Nephron (organoid): ENCODE measurements around the gene MAPK14.

ENCODE experiments used
- H3K27ac Mint-ChIP-seq, 3 experiments: 2 replicates each; pipeline ENCODE4 v1.8.0; 2020; ENCODE audit warnings: mixed read lengths in 3 of 3, mild to moderate bottlenecking in 2 of 3, moderate library complexity in 1 of 3
- H3K27me3 Mint-ChIP-seq: 2 replicates; pipeline ENCODE4 v1.8.0; 2021; ENCODE audit warnings: low read depth, mild to moderate bottlenecking, moderate library complexity, mixed read lengths
- H3K36me3 Mint-ChIP-seq: 2 replicates; pipeline ENCODE4 v1.8.0; 2020; ENCODE audit warnings: low read depth, mixed read lengths
- H3K4me1 Mint-ChIP-seq: 2 replicates; pipeline ENCODE4 v1.8.0; 2020; ENCODE audit warnings: mixed read lengths
- H3K4me3 Mint-ChIP-seq, 3 experiments: 2 replicates each; pipeline ENCODE4 v1.8.0; 2020; ENCODE audit warnings: mild to moderate bottlenecking in 3 of 3, mixed read lengths in 3 of 3, moderate library complexity in 2 of 3
- H3K9me3 Mint-ChIP-seq: 2 replicates; pipeline ENCODE4 v1.8.0; 2020; ENCODE audit warnings: mixed read lengths
- TF ChIP-seq, protein P1 (sequence below), 3 experiments: fragments of 200-600 bp; sonication (generic); IDR thresholded peaks; one replicate each; pipeline ENCODE4 v1.5.0; 2021; ENCODE audit warnings: antibody characterized with exemption in 3 of 3; ENCODE audit not compliant: unreplicated experiment in 3 of 3

The MAPK14 gene

DNA sequence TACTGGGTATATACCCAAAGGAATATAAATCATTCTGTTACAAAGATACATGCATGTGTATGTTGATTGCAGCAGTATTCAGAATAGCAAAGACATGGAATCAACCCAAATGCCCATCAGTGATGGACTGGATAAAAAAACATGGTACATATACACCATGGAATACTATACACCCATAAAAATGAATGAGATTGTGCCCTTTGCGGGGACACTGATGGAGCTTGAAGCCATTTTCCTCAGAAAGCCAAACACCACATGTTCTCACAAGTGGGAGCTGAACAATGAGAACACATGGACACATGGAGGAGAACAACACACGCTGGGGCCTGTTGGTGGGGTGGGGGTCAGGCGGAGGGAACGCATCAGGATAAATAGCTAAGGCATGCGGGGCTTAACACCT lies 61.4 kb downstream of the MAPK14 start:
- H3K4me3 Mint-ChIP-seq = no peak overlapping the region
- H3K27ac Mint-ChIP-seq = no peak overlapping the region
- H3K27me3 Mint-ChIP-seq = no peaks in the 10 kb centered on the region
- H3K36me3 Mint-ChIP-seq = peaks cover 56% of the 10 kb centered on the region
- TF ChIP-seq, protein P1, sequence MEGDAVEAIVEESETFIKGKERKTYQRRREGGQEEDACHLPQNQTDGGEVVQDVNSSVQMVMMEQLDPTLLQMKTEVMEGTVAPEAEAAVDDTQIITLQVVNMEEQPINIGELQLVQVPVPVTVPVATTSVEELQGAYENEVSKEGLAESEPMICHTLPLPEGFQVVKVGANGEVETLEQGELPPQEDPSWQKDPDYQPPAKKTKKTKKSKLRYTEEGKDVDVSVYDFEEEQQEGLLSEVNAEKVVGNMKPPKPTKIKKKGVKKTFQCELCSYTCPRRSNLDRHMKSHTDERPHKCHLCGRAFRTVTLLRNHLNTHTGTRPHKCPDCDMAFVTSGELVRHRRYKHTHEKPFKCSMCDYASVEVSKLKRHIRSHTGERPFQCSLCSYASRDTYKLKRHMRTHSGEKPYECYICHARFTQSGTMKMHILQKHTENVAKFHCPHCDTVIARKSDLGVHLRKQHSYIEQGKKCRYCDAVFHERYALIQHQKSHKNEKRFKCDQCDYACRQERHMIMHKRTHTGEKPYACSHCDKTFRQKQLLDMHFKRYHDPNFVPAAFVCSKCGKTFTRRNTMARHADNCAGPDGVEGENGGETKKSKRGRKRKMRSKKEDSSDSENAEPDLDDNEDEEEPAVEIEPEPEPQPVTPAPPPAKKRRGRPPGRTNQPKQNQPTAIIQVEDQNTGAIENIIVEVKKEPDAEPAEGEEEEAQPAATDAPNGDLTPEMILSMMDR (IDR thresholded peaks at IDR 0.05; ENCODE audit: unreplicated experiment in 3 of 3) = no peak
- peaks cover 36% of the 10 kb centered on the region for H3K9me3 Mint-ChIP-seq
- H3K4me1 Mint-ChIP-seq = no peaks in the 10 kb centered on the region

DNA sequence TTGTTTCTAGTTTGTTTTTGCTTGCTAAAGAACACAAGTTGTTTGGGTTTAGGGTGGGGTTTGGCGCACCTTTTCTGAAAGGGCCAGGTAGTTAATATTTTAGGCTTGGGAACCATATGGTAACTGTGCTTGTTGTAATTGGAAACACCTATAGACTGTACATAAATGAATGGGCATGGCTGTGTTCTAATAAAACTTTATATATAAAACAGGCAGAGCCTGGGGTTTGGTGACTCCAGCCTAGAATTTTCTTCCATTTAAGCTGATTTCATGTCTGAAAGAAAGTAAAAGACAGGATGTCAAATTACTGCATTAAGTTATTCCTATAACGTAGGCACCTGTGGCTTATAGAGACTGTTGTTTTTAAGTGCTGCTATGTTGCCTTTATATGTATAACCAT lies 66.6 kb downstream of the MAPK14 start:
- TF ChIP-seq, protein P1 (IDR thresholded peaks at IDR 0.05; ENCODE audit: unreplicated experiment in 3 of 3) = no peak
- Mint-ChIP-seq H3K27me3 (no peaks in the 10 kb centered on the region), H3K9me3 (no peaks in the 10 kb centered on the region)

DNA sequence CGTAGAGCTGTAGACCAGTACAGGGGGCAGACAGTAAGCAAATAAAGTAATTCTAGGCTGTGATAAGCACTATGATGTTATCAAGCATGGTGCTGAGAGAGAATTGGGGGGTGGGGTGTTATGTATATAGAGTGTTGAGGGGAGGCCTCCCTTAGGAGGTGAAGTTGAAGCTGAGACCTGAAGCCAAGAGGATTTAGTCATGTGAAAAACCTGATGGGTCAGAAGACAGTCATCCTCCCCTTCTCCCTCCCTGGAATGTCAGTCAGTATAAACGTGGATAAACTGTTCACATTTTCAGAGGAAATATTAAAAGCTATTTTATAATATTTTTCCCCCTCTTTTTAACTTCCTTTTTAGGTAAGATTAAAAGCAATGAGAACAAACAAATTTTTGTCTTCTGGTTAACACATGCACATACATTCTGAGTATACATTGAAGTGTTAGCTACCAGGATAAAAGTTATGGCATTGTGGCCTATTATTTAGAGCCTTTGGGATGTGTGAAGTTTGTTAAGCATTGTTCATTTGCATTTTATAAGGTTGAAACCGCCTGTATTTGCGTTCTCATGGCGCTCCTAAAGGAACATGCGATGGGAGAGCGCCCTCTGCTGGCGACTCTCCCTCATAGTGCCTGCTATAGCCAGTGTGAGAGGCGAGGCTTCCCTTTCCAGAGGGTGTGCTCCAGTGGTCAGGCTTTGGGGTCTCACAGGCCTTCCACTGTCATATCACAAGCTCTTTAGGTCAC lies 67.3 kb downstream of the MAPK14 start:
- Mint-ChIP-seq H3K27ac (peak overlapping the region; percentile 76 to 96 (median 78)), H3K4me3 (no peak overlapping the region), H3K9me3 (no peaks in the 10 kb centered on the region), H3K4me1 (peaks cover 33% of the 10 kb centered on the region), H3K27me3 (no peaks in the 10 kb centered on the region), H3K36me3 (peaks cover 7% of the 10 kb centered on the region)
- TF ChIP-seq, protein P1 (IDR thresholded peaks at IDR 0.05; ENCODE audit: unreplicated experiment in 3 of 3) = peak; percentile 94 to 98 (median 97)

More for the DNA sequence above, 66.6 kb downstream of the MAPK14 start:
- Mint-ChIP-seq H3K36me3 (peaks cover 9% of the 10 kb centered on the region), H3K4me1 (peaks cover 26% of the 10 kb centered on the region), H3K4me3 (no peak overlapping the region), H3K27ac (peak overlapping the region in 1 of 3 experiments; percentile 47)

DNA sequence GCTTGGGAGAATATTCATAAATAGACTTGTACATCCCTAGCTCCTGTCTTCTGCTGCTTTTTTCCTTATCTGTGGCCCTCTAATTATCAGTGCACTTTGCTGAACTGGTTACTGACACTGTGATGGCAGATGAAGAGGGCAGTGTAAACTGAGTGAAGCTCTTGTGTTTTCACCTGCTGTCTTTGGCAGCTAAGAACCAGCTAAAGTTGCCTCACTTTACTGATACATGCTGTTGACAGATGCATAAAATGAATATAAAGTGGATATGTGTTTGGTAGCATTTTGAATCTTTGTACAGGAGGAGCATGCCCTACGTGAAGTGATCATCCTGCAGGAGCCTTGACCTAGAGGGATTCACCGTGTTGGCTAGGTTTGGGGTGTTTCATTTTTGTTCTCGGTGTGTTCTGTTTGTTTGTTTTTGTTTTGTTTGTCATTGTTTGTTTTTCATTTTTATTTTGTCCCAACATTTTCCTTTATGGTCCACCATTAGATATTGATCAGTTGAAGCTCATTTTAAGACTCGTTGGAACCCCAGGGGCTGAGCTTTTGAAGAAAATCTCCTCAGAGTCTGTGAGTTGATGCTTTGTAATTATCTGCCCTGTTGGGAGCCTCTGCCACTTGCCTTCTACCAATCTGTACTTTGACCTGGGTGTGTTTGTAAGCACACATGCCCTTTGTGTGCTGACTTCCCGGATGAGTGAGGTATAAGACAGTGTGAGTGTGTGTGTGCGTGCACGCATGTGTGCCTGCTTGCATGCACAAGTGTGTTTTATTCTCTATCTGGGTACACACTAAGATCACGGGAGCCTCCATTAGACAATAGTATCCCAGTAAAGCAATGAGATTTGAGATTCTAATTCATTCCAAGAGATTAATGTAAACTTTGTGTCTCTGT lies 68.1 kb downstream of the MAPK14 start:
- TF ChIP-seq, protein P1 (IDR thresholded peaks at IDR 0.05; ENCODE audit: unreplicated experiment in 3 of 3) = peak in 1 of 3 experiments; percentile 14
- peaks cover 13% of the 10 kb centered on the region for H3K36me3 Mint-ChIP-seq
- H3K27me3 Mint-ChIP-seq = no peaks in the 10 kb centered on the region
- H3K4me3 Mint-ChIP-seq = no peak overlapping the region
- peak overlapping the region; percentile 78 to 96 (median 93) for H3K27ac Mint-ChIP-seq
- no peaks in the 10 kb centered on the region for H3K9me3 Mint-ChIP-seq
- peaks cover 34% of the 10 kb centered on the region for H3K4me1 Mint-ChIP-seq

DNA sequence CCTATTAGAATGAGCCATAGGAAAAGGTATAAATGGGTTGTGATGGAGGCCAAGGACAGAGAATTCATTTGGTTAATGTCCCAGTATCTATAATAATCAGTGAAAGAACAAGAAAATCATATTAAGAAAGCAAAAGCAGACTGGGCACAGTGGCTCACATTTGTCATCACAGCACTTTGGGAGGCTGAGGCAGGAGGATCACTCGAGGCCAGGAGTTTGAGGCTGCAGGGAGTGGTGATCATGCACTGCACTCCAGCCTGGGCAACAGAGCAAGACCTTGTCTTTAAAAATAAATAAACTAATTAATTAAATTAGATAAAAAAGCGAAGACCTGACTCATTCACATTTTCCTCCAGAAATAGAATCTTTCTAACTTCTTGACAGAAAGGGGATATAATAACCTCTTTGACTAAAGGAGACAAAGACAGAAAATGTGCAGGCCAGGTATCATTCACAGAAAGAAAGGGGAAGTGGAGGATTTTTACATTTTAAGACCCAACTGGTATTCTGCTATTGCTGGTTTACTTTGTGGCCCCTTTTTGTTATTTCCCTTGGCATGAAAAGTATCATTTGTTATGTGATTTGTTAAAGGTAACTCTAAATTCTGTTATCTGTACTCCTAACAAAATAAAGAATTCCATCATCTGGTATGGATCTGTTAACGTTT lies 70.8 kb downstream of the MAPK14 start:
- Mint-ChIP-seq H3K27me3 (no peaks in the 10 kb centered on the region), H3K4me3 (no peak overlapping the region), H3K4me1 (peaks cover 34% of the 10 kb centered on the region), H3K27ac (peak overlapping the region in 2 of 3 experiments; percentile 11 to 43), H3K9me3 (no peaks in the 10 kb centered on the region), H3K36me3 (peaks cover 22% of the 10 kb centered on the region)
- TF ChIP-seq, protein P1 (IDR thresholded peaks at IDR 0.05; ENCODE audit: unreplicated experiment in 3 of 3) = no peak
